Endothelial cell (in vitro differentiated cells): Measurements from ENCODE around the gene DNAH3. TPM values are rescaled to one million over a fixed set of nuclear protein-coding genes. Genes with fewer than 3 reads are reported as not detected.
A peak's percentile ranks its signal among the peaks of the same experiment; 100 is the strongest.

Source experiments
- DNase-seq: peaks from one replicate; pipeline ENCODE4 v3.0.0; 2021; ENCODE audit warnings: low spot score
- H3K27ac Mint-ChIP-seq: one replicate; pipeline ENCODE4 v1.8.0; 2021; ENCODE audit warnings: mixed read lengths, inconsistent platforms; ENCODE audit not compliant: unreplicated experiment
- H3K27me3 Mint-ChIP-seq: one replicate; pipeline ENCODE4 v1.8.0; 2021; ENCODE audit warnings: mild to moderate bottlenecking, moderate library complexity, mixed read lengths, inconsistent platforms; ENCODE audit not compliant: unreplicated experiment
- H3K36me3 Mint-ChIP-seq: one replicate; pipeline ENCODE4 v1.8.0; 2021; ENCODE audit warnings: mild to moderate bottlenecking, low read depth, mixed read lengths, inconsistent platforms; ENCODE audit not compliant: unreplicated experiment
- H3K4me1 Mint-ChIP-seq: one replicate; pipeline ENCODE4 v1.8.0; 2021; ENCODE audit warnings: mild to moderate bottlenecking, mixed read lengths, inconsistent platforms; ENCODE audit not compliant: unreplicated experiment
- H3K4me3 Mint-ChIP-seq: one replicate; pipeline ENCODE4 v1.8.0; 2021; ENCODE audit warnings: mild to moderate bottlenecking, mixed read lengths, inconsistent platforms; ENCODE audit not compliant: unreplicated experiment
- H3K9me3 Mint-ChIP-seq: one replicate; pipeline ENCODE4 v1.8.0; 2021; ENCODE audit warnings: mixed read lengths, inconsistent platforms; ENCODE audit not compliant: unreplicated experiment
- CTCF ChIP-seq: fragments of 200-600 bp; sonication (generic); IDR thresholded peaks from one replicate; pipeline ENCODE4 v1.5.0; 2021; ENCODE audit warnings: antibody characterized with exemption; ENCODE audit not compliant: unreplicated experiment
- total RNA-seq: library from RNA; stranded (reverse); fragmentation: NEBNext Ultra II Directional; extraction: Animal tissue kit (Norgen Biotek cat#: 25700); gene quantifications from one replicate; pipeline ENCODE4 v1.2.1, GENCODE V29; 2021; ENCODE audit not compliant: unreplicated experiment

Gene DNAH3
- total RNA-seq, 1 donor from 2014 or later: 0.05 TPM

- H3K36me3 Mint-ChIP-seq: no peaks in the 10 kb centered on the region
- no peak overlapping the region for H3K4me3 Mint-ChIP-seq
- H3K27me3 Mint-ChIP-seq: no peaks in the 10 kb centered on the region
- peak; percentile 72 for DNase-seq
- no peak overlapping the region for H3K27ac Mint-ChIP-seq
- TF ChIP-seq CTCF: peak; percentile 60
- no peaks in the 10 kb centered on the region for H3K9me3 Mint-ChIP-seq
- H3K4me1 Mint-ChIP-seq: no peaks in the 10 kb centered on the region
Measured at GRCh38 chr16:21083729-21084268, 66.8 kb downstream of the DNAH3 start.

GRCh38 chr16:21081329-21081728, 69.3 kb downstream of the DNAH3 start:
- no peaks in the 10 kb centered on the region for H3K36me3 Mint-ChIP-seq
- no peak overlapping the region for H3K4me3 Mint-ChIP-seq
- H3K27me3 Mint-ChIP-seq: no peaks in the 10 kb centered on the region
- H3K4me1 Mint-ChIP-seq: no peaks in the 10 kb centered on the region
- no peak for DNase-seq
- no peak overlapping the region for H3K27ac Mint-ChIP-seq
- TF ChIP-seq CTCF: no peak
- H3K9me3 Mint-ChIP-seq: no peaks in the 10 kb centered on the region

GRCh38 chr16:21078563-21078962, 72.1 kb downstream of the DNAH3 start:
- DNase-seq: no peak
- Mint-ChIP-seq H3K27ac (no peak overlapping the region), H3K9me3 (no peaks in the 10 kb centered on the region), H3K4me3 (no peak overlapping the region), H3K36me3 (no peaks in the 10 kb centered on the region), H3K4me1 (no peaks in the 10 kb centered on the region), H3K27me3 (no peaks in the 10 kb centered on the region)
- TF ChIP-seq CTCF: no peak

GRCh38 chr16:21076186-21076883, 74.3 kb downstream of the DNAH3 start:
- no peak for TF ChIP-seq CTCF
- Mint-ChIP-seq H3K4me3 (no peak overlapping the region), H3K27me3 (no peaks in the 10 kb centered on the region), H3K4me1 (no peaks in the 10 kb centered on the region), H3K36me3 (no peaks in the 10 kb centered on the region), H3K9me3 (no peaks in the 10 kb centered on the region), H3K27ac (no peak overlapping the region)
- DNase-seq: no peak

GRCh38 chr16:21075252-21075651, 75.4 kb downstream of the DNAH3 start:
- Mint-ChIP-seq H3K27me3 (no peaks in the 10 kb centered on the region), H3K27ac (no peak overlapping the region), H3K4me3 (no peak overlapping the region), H3K4me1 (no peaks in the 10 kb centered on the region), H3K9me3 (no peaks in the 10 kb centered on the region), H3K36me3 (no peaks in the 10 kb centered on the region)
- DNase-seq: no peak
- no peak for TF ChIP-seq CTCF
